Progenitor cell of endocrine pancreas (in vitro differentiated cells): Measurements from ENCODE around the gene NELL1. TPM values are rescaled to one million over a fixed set of nuclear protein-coding genes. Genes with fewer than 3 reads are reported as not detected.
"Not testable (repeated sequence)": the region's sequence is repeated elsewhere in the genome, so short reads cannot be mapped to it uniquely, and the experiment has no call there.

Experiments used
- DNase-seq: peaks from one replicate; pipeline ENCODE4 v3.0.0; 2021; ENCODE audit warnings: low spot score; ENCODE audit not compliant: unreplicated experiment
- H3K27ac Mint-ChIP-seq: 2 replicates; pipeline ENCODE4 v1.8.0; 2021; ENCODE audit warnings: mild to moderate bottlenecking, moderate library complexity, mixed read lengths
- H3K27me3 Mint-ChIP-seq: 2 replicates; pipeline ENCODE4 v1.8.0; 2021; ENCODE audit warnings: mixed read lengths
- H3K36me3 Mint-ChIP-seq: 2 replicates; pipeline ENCODE4 v1.8.0; 2022; ENCODE audit warnings: mixed read lengths; ENCODE audit not compliant: insufficient read depth
- H3K4me1 Mint-ChIP-seq: 2 replicates; pipeline ENCODE4 v1.8.0; 2021; ENCODE audit warnings: low read depth, mixed read lengths
- H3K4me3 Mint-ChIP-seq: 2 replicates; pipeline ENCODE4 v1.8.0; 2021; ENCODE audit warnings: low read depth, mild to moderate bottlenecking, moderate library complexity, mixed read lengths
- H3K9me3 Mint-ChIP-seq: 2 replicates; pipeline ENCODE4 v1.8.0; 2021; ENCODE audit warnings: low read depth, mixed read lengths
- total RNA-seq: library from RNA; stranded (reverse); gene quantifications from 2 replicates; pipeline ENCODE4 v1.2.1, GENCODE V29; 2021
- TF ChIP-seq, protein P1 (sequence below): fragments of 200-600 bp; sonication (generic); IDR thresholded peaks from one replicate; pipeline ENCODE4 v1.5.0; 2021; ENCODE audit warnings: antibody characterized with exemption, mild to moderate bottlenecking; ENCODE audit not compliant: unreplicated experiment

Gene NELL1
- total RNA-seq, 1 donor from 2014 or later: 2.2 TPM

DNA sequence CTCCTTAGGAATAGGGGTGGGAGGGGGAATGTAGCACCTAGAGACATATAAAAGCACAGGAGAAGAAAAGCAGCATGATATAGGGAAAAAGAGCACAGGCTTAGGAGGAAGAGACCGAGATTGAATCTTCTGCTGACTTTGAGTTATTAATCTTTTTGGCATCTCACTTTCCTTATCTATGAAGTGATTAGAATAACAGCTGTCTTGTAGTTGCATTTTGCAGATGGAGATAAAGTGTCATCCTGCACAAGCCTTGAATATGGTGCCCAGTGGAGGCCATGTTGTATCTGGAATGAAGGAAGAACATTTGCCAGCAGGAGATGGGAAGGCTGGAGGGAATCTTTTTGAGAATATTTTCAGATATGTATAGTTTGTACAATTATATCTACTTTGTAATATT lies 594.7 kb downstream of the NELL1 start:
- peaks cover 5% of the 10 kb centered on the region for H3K4me1 Mint-ChIP-seq
- H3K27me3 Mint-ChIP-seq: no peaks in the 10 kb centered on the region
- H3K4me3 Mint-ChIP-seq: no peak overlapping the region
- DNase-seq: no peak
- H3K27ac Mint-ChIP-seq: no peak overlapping the region
- no peaks in the 10 kb centered on the region for H3K36me3 Mint-ChIP-seq
- no peaks in the 10 kb centered on the region for H3K9me3 Mint-ChIP-seq
- TF ChIP-seq, protein P1, sequence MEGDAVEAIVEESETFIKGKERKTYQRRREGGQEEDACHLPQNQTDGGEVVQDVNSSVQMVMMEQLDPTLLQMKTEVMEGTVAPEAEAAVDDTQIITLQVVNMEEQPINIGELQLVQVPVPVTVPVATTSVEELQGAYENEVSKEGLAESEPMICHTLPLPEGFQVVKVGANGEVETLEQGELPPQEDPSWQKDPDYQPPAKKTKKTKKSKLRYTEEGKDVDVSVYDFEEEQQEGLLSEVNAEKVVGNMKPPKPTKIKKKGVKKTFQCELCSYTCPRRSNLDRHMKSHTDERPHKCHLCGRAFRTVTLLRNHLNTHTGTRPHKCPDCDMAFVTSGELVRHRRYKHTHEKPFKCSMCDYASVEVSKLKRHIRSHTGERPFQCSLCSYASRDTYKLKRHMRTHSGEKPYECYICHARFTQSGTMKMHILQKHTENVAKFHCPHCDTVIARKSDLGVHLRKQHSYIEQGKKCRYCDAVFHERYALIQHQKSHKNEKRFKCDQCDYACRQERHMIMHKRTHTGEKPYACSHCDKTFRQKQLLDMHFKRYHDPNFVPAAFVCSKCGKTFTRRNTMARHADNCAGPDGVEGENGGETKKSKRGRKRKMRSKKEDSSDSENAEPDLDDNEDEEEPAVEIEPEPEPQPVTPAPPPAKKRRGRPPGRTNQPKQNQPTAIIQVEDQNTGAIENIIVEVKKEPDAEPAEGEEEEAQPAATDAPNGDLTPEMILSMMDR: no peak

DNA sequence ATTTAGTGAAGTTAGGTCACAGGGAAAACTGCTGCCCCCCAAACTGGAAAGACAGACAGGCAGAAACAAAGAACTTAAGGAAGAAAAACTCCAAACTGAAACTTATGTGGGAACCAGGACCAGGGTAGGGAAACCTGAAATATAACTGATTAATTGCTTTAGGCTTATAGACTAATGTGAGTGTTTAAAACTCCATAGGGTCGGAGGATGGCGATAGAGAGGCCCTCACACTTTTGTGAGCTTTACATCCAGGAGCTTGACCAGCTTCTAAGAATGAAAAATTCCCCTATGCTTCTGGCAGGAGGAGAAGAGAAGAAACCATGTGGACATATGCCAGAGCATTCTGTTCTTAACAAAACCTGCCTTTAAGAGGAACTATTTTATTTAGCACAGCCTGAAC lies 598.6 kb downstream of the NELL1 start:
- peaks cover 1% of the 10 kb centered on the region for H3K4me1 Mint-ChIP-seq
- no peaks in the 10 kb centered on the region for H3K9me3 Mint-ChIP-seq
- H3K4me3 Mint-ChIP-seq: no peak overlapping the region
- H3K36me3 Mint-ChIP-seq: no peaks in the 10 kb centered on the region
- TF ChIP-seq, protein P1: no peak
- no peak for DNase-seq
- no peaks in the 10 kb centered on the region for H3K27me3 Mint-ChIP-seq
- no peak overlapping the region for H3K27ac Mint-ChIP-seq

DNA sequence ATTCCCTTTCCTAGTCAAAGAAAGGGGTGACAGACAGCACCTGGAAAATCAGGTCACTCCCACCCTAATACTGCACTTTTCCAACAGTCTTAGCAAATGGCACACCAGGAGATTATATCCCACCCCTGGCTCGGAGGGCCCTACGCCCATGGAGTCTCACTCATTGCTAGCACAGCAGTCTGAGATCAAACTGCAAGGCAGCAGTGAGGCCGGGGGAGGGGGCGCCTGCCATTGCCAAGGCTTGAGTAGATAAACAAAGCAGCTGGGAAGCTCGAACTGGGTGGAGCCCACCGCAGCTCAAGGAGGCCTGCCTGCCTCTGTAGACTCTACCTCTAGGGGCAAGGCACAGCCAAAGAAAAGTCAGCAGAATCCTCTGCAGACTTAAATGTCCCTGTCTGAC lies 602.8 kb downstream of the NELL1 start:
- H3K4me3 Mint-ChIP-seq, H3K27me3 Mint-ChIP-seq, DNase-seq, H3K36me3 Mint-ChIP-seq, H3K4me1 Mint-ChIP-seq, H3K27ac Mint-ChIP-seq, H3K9me3 Mint-ChIP-seq: not testable (repeated sequence)

DNA sequence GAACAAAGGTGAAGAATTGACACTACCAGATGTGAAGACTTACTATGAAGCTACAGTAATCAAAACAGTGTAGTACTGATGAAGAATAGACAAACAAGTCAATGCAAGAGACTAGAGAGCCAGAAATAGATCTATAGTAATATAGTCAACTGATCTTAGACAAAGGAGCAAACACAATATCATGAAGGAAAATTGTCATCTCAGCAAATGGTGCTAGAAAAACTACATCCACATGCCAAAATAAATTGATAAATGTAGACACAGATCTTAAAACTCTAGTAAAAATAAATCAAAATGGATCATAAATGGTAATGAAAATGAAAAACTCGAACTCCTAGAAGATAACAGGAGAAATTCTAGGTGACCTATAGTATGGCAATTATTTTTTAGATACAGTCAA lies 609.5 kb downstream of the NELL1 start:
- TF ChIP-seq, protein P1: no peak
- Mint-ChIP-seq H3K4me1 (no peaks in the 10 kb centered on the region), H3K27ac (no peak overlapping the region), H3K4me3 (no peak overlapping the region), H3K36me3 (no peaks in the 10 kb centered on the region), H3K27me3 (no peaks in the 10 kb centered on the region), H3K9me3 (no peaks in the 10 kb centered on the region)
- DNase-seq: no peak

DNA sequence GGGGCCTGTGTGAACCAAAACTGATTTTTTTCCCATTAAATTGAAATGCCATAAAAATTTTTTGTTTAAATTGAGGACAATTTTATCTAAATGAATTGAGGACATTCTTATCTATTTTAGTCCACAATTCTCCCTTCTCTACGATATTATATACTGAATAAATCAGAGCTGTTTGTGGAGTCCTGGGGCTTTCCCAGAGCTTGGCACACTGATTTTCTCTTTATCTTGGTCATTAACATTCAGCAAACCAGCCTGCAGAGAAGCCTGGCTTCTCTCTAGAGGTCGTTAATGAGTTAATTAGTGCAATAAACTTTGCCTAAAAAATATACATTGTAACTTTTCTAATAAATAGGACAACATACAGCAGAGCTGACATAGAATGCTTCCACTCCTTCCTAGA lies 615.7 kb downstream of the NELL1 start:
- TF ChIP-seq, protein P1: no peak
- H3K4me1 Mint-ChIP-seq: no peaks in the 10 kb centered on the region
- no peak overlapping the region for H3K4me3 Mint-ChIP-seq
- no peaks in the 10 kb centered on the region for H3K36me3 Mint-ChIP-seq
- H3K9me3 Mint-ChIP-seq: no peaks in the 10 kb centered on the region
- H3K27me3 Mint-ChIP-seq: no peaks in the 10 kb centered on the region
- DNase-seq: no peak
- no peak overlapping the region for H3K27ac Mint-ChIP-seq

DNA sequence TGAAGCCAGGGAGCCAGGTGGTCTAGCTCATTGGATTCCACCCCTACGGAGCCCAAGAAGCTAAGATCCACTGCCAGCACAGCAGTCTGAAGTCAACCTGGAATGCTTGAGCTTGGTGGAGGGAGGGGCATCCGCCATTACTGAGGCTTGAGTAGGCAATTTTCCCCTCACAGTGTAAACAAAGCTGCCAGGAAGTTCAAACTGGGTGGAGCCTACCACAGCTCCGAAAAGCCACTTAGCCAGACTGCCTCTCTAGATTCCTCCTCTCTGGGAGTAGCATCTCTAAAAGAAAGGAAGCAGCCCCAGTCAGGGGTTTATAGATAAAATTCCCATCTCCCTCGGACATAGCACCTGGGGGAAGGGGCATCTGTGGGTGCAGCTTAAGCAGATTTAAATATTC lies 620.3 kb downstream of the NELL1 start:
- TF ChIP-seq, protein P1: no peak
- H3K4me3 Mint-ChIP-seq: no peak overlapping the region
- peaks cover 10% of the 10 kb centered on the region for H3K9me3 Mint-ChIP-seq
- no peaks in the 10 kb centered on the region for H3K36me3 Mint-ChIP-seq
- DNase-seq: no peak
- no peaks in the 10 kb centered on the region for H3K27me3 Mint-ChIP-seq
- H3K27ac Mint-ChIP-seq: no peak overlapping the region
- no peaks in the 10 kb centered on the region for H3K4me1 Mint-ChIP-seq
